Measurements from ENCODE around the gene BRAT1.

- TF ChIP-seq CTCF (IDR thresholded peaks at IDR 0.05), result no peak
- no peak for TF ChIP-seq POLR2A (IDR thresholded peaks at IDR 0.05)
These were observed 13.1 kb downstream of the BRAT1 start for GRCh38 chr7:2542011-2542915.
